ENCODE data around the gene INHBE. TPM values are rescaled to one million over a fixed set of nuclear protein-coding genes. Genes with fewer than 3 reads are reported as not detected.
A peak's percentile ranks its signal among the peaks of the same experiment; 100 is the strongest.

INHBE gene
- polyA plus RNA-seq, 1 donor from 2014 or later = 2.3 TPM

- H3F3A ChIP-seq (ENCODE audit: insufficient read depth, low read length, poor library complexity, severe bottlenecking) = no peaks in the 10 kb centered on the region
- no peaks in the 10 kb centered on the region for H3K79me2 ChIP-seq (replicated peaks; ENCODE audit: insufficient read depth, low read length)
- H3K36me3 ChIP-seq (ENCODE audit: insufficient read depth, low read length) = no peaks in the 10 kb centered on the region
- no peaks in the 10 kb centered on the region for H3K9me2 ChIP-seq (ENCODE audit: insufficient read depth, low read length)
- H2AFZ ChIP-seq (ENCODE audit: low read depth, low read length) = no peak overlapping the region
- no peak overlapping the region for H3K4me2 ChIP-seq (ENCODE audit: low read length)
- H3K27ac ChIP-seq (ENCODE audit: low read length) = no peak overlapping the region
- no peaks in the 10 kb centered on the region for H3K9me3 ChIP-seq (ENCODE audit: low read length)
- TF ChIP-seq TAF1 (IDR thresholded peaks at IDR 0.05; ENCODE audit: low read depth) = no peak
- TF ChIP-seq REST (IDR thresholded peaks at IDR 0.05; ENCODE audit: borderline replicate concordance) = no peak
- TF ChIP-seq SMC3 (conservative IDR thresholded peaks at IDR 0.05; ENCODE audit: poor library complexity) = peak; percentile 84
- no peak for TF ChIP-seq POLR2AphosphoS5 (IDR thresholded peaks at IDR 0.05)
- no peak for TF ChIP-seq EP300 (conservative IDR thresholded peaks at IDR 0.05; ENCODE audit: poor library complexity, severe bottlenecking)
- no peak for TF ChIP-seq EZH2 (IDR thresholded peaks at IDR 0.05; ENCODE audit: borderline replicate concordance, insufficient read depth, low read length, poor library complexity, severe bottlenecking)
- TF ChIP-seq RAD21 (conservative IDR thresholded peaks at IDR 0.05) = peak; percentile 84
- no peak for TF ChIP-seq MXI1 (conservative IDR thresholded peaks at IDR 0.05; ENCODE audit: poor library complexity, severe bottlenecking)
- peak; percentile 87 for TF ChIP-seq CTCF (IDR thresholded peaks at IDR 0.05; ENCODE audit: poor library complexity, severe bottlenecking)
- H3K4me3 ChIP-seq (ENCODE audit: low read length) = no peak overlapping the region
- H3K27me3 ChIP-seq (ENCODE audit: insufficient read depth, low read depth, low read length) = no peaks in the 10 kb centered on the region
- H3K9ac ChIP-seq (ENCODE audit: low read length) = no peak overlapping the region
- H4K20me1 ChIP-seq (ENCODE audit: insufficient read depth) = no peaks in the 10 kb centered on the region
Measured at GRCh38 chr12:57452937-57453509, 2.1 kb upstream of the INHBE start.

GRCh38 chr12:57454213-57454565 is 918 bp upstream of the INHBE start:
- Histone ChIP-seq H3K27me3 (ENCODE audit: insufficient read depth, low read depth, low read length) (peaks cover under 1% of the 10 kb centered on the region), H3K36me3 (ENCODE audit: insufficient read depth, low read length) (no peaks in the 10 kb centered on the region), H3K4me3 (ENCODE audit: low read length) (no peak overlapping the region), H2AFZ (ENCODE audit: low read depth, low read length) (no peak overlapping the region), H3K9me2 (ENCODE audit: insufficient read depth, low read length) (no peaks in the 10 kb centered on the region), H3K79me2 (replicated peaks; ENCODE audit: insufficient read depth, low read length) (no peaks in the 10 kb centered on the region), H3K27ac (ENCODE audit: low read length) (no peak overlapping the region), H3K9me3 (ENCODE audit: low read length) (no peaks in the 10 kb centered on the region), H3K9ac (ENCODE audit: low read length) (no peak overlapping the region), H4K20me1 (ENCODE audit: insufficient read depth) (no peaks in the 10 kb centered on the region), H3K4me2 (ENCODE audit: low read length) (no peak overlapping the region), H3F3A (ENCODE audit: insufficient read depth, low read length, poor library complexity, severe bottlenecking) (no peaks in the 10 kb centered on the region)
- no peak for TF ChIP-seq POLR2AphosphoS5 (IDR thresholded peaks at IDR 0.05)
- TF ChIP-seq RAD21 (conservative IDR thresholded peaks at IDR 0.05) = no peak
- TF ChIP-seq TAF1 (IDR thresholded peaks at IDR 0.05; ENCODE audit: low read depth) = no peak
- no peak for TF ChIP-seq REST (IDR thresholded peaks at IDR 0.05; ENCODE audit: borderline replicate concordance)
- no peak for TF ChIP-seq SMC3 (conservative IDR thresholded peaks at IDR 0.05; ENCODE audit: poor library complexity)
- no peak for TF ChIP-seq EP300 (conservative IDR thresholded peaks at IDR 0.05; ENCODE audit: poor library complexity, severe bottlenecking)
- TF ChIP-seq MXI1 (conservative IDR thresholded peaks at IDR 0.05; ENCODE audit: poor library complexity, severe bottlenecking) = no peak
- TF ChIP-seq EZH2 (IDR thresholded peaks at IDR 0.05; ENCODE audit: borderline replicate concordance, insufficient read depth, low read length, poor library complexity, severe bottlenecking) = no peak
- TF ChIP-seq CTCF (IDR thresholded peaks at IDR 0.05; ENCODE audit: poor library complexity, severe bottlenecking) = no peak

Measured in neural cell (in vitro differentiated cells).